K562 (cell line): Measurements from ENCODE around the gene C4orf36. TPM values are rescaled to one million over a fixed set of nuclear protein-coding genes. Genes with fewer than 3 reads are reported as not detected.

ENCODE experiments used
- BACH1 ChIP-seq: fragments of 200-800 bp; sonication (Bioruptor generic); IDR thresholded peaks from 2 replicates; pipeline ENCODE4 v1.6.1; 2016; ENCODE audit warnings: missing genetic modification characterization, missing compliant biosample characterization
- DMBX1 ChIP-seq: fragments of 250-450 bp; sonication (Bioruptor Pico); IDR thresholded peaks from 2 replicates; pipeline ENCODE4 v1.8.0; 2022; ENCODE audit warnings: inconsistent platforms, mild to moderate bottlenecking, moderate library complexity, borderline replicate concordance
- DPF2 ChIP-seq: fragments of 450-650 bp; IDR thresholded peaks from 2 replicates; pipeline ENCODE4 v1.6.1; 2016
- EGR1 ChIP-seq: fragments of 450-650 bp; conservative IDR thresholded peaks from 2 replicates; pipeline ENCODE4 v1.6.1; 2017; ENCODE audit warnings: mild to moderate bottlenecking
- HMG20A ChIP-seq: fragments of 450-650 bp; formaldehyde crosslinking; conservative IDR thresholded peaks from 2 replicates; pipeline ENCODE4 v1.4.0; 2020; ENCODE audit warnings: mild to moderate bottlenecking, mixed read lengths
- LCOR ChIP-seq: sonication (generic); formaldehyde crosslinking; IDR thresholded peaks from 2 replicates; pipeline ENCODE4 v1.8.0; 2022; ENCODE audit warnings: mild to moderate bottlenecking, missing genetic modification reagents
- MEF2D ChIP-seq: conservative IDR thresholded peaks from 2 replicates; pipeline ENCODE4 v1.6.1; 2016; ENCODE audit warnings: low read depth, missing genetic modification characterization, missing compliant biosample characterization
- MTA2 ChIP-seq: fragments of 450-650 bp; IDR thresholded peaks from 2 replicates; pipeline ENCODE4 v1.6.1; 2016; ENCODE audit warnings: low read depth
- MTA3 ChIP-seq: fragments of 450-650 bp; formaldehyde crosslinking; IDR thresholded peaks from 2 replicates; pipeline ENCODE4 v1.6.1; 2017; ENCODE audit warnings: mild to moderate bottlenecking, borderline replicate concordance
- MYNN ChIP-seq, 2 experiments: sonication (generic); formaldehyde crosslinking in 1 of 2; IDR thresholded peaks; 2 replicates each; pipeline versions ENCODE4 v1.5.0 to v1.6.1; 2016 to 2020; ENCODE audit warnings: antibody characterized with exemption in 1 of 2, missing genetic modification reagents in 1 of 2
- NFYB ChIP-seq: IDR thresholded peaks from 2 replicates; pipeline ENCODE4 v1.6.1; 2011; ENCODE audit warnings: mild to moderate bottlenecking, moderate library complexity; ENCODE audit not compliant: insufficient read length; ENCODE audit errors: extremely low read depth
- RBM25 ChIP-seq: fragments of 200-400 bp; formaldehyde crosslinking; IDR thresholded peaks from 2 replicates; pipeline ENCODE4 v1.6.1; 2018; ENCODE audit warnings: low read length, low read depth, moderate library complexity; ENCODE audit not compliant: severe bottlenecking
- SMARCA4 ChIP-seq: fragments of 450-650 bp; IDR thresholded peaks from 2 replicates; pipeline ENCODE4 v1.6.1; 2016
- SMARCC2 ChIP-seq: fragments of 450-650 bp; IDR thresholded peaks from 2 replicates; pipeline ENCODE4 v1.6.1; 2017; ENCODE audit warnings: antibody characterized with exemption, moderate library complexity, mild to moderate bottlenecking, low read depth
- SP2 ChIP-seq: IDR thresholded peaks from 2 replicates; pipeline ENCODE4 v1.6.1; 2011; ENCODE audit warnings: mild to moderate bottlenecking, low read depth, low read length, moderate library complexity; ENCODE audit not compliant: poor library complexity, severe bottlenecking; ENCODE audit errors: extremely low read depth
- SRSF9 ChIP-seq: fragments of 200-400 bp; formaldehyde crosslinking; IDR thresholded peaks from 2 replicates; pipeline ENCODE4 v1.6.1; 2017; ENCODE audit warnings: low read depth, low read length, borderline replicate concordance
- TCF3 ChIP-seq: sonication (generic); formaldehyde crosslinking; IDR thresholded peaks from 2 replicates; pipeline ENCODE4 v1.4.0; 2020; ENCODE audit warnings: mild to moderate bottlenecking, missing genetic modification reagents
- TFE3 ChIP-seq: fragments of 450-650 bp; formaldehyde crosslinking; IDR thresholded peaks from 2 replicates; pipeline ENCODE4 v1.4.0; 2020; ENCODE audit warnings: mild to moderate bottlenecking, mixed read lengths
- THRA ChIP-seq: fragments of 450-650 bp; IDR thresholded peaks from 2 replicates; pipeline ENCODE4 v1.6.1; 2017; ENCODE audit warnings: mild to moderate bottlenecking, moderate library complexity
- ZBTB2 ChIP-seq: fragments of 450-650 bp; IDR thresholded peaks from 2 replicates; pipeline ENCODE4 v1.6.1; 2016; ENCODE audit warnings: antibody characterized with exemption
- ZNF408 ChIP-seq: fragments of 250-450 bp; sonication (Bioruptor Pico); IDR thresholded peaks from 2 replicates; pipeline ENCODE4 v1.4.0; 2020; ENCODE audit warnings: low read depth, mild to moderate bottlenecking, moderate library complexity
- ZNF512 ChIP-seq: IDR thresholded peaks from 2 replicates; pipeline ENCODE4 v1.6.1; 2016; ENCODE audit warnings: missing genetic modification characterization, missing compliant biosample characterization
- polyA plus RNA-seq, 8 experiments: library from polyadenylated mRNA; depleted of rRNA in 4 of 8; stranded (reverse) in 5 of 8; unstranded in 3 of 8; fragments of >200 nt; fragmentation: Nextera tagmentation in 2 of 8; fragmentation: Illumina TruSeq in 1 of 8; extraction: Ambion mirVana in 2 of 8; extraction: Trizol in 1 of 8; gene quantifications; 2 replicates each; pipeline versions ENCODE4 v1.2.1 to v1.2.3, GENCODE V29; 2011 to 2014; ENCODE audit warnings: inconsistent platforms in 1 of 8, missing spikeins in 1 of 8
- total RNA-seq, 7 experiments: library from RNA; depleted of rRNA in 6 of 7; stranded (reverse); fragments of >200 nt in 6 of 7; fragmentation: Illumina TruSeq in 2 of 7; extraction: Trizol in 2 of 7; gene quantifications; 2 replicates each; pipeline versions ENCODE4 v1.2.1 to v1.2.3, GENCODE V29; 2011 to 2021; ENCODE audit warnings: low replicate concordance in 1 of 7

C4orf36 gene
- total and polyA plus RNA-seq, 9 of the 15 experiments (the other 6 are each of a cell fraction or from before 2014, with no cell fraction given) = 0.14 to 0.45 (median 0.20) TPM; not detected in 5

- TF ChIP-seq MEF2D (tag) = no peak
- no peak for TF ChIP-seq LCOR (CRISPR knock-in tag)
- TF ChIP-seq EGR1 = 0 out of 2 replicates have a peak, but pooled peaks have one; percentile 10
- TF ChIP-seq SMARCC2 = no peak
- no peak for TF ChIP-seq DMBX1 (CRISPR knock-in tag)
- no peak for TF ChIP-seq MYNN (IDR thresholded peaks at IDR 0.05)
- no peak for TF ChIP-seq MYNN (CRISPR knock-in tag; IDR thresholded peaks at IDR 0.05)
- 0 out of 2 replicates have a peak, but pooled peaks have one; percentile 50 for TF ChIP-seq ZBTB2
- no peak for TF ChIP-seq SP2
- no peak for TF ChIP-seq THRA
- TF ChIP-seq ZNF512 = peak; percentile 99
- no peak for TF ChIP-seq TFE3 (CRISPR knock-in tag)
- peak; percentile 53; the same call in 1 of the 2 replicates for TF ChIP-seq SMARCA4
- TF ChIP-seq ZNF408 (CRISPR knock-in tag) = no peak
- peak; percentile 43; the same call in 1 of the 2 replicates for TF ChIP-seq DPF2
- no peak for TF ChIP-seq RBM25
- TF ChIP-seq NFYB = no peak
- no peak for TF ChIP-seq BACH1 (tag)
- TF ChIP-seq HMG20A (CRISPR knock-in tag) = no peak
- TF ChIP-seq TCF3 (CRISPR knock-in tag) = peak; percentile 71
- no peak for TF ChIP-seq SRSF9
- peak; percentile 43; the same call in 1 of the 2 replicates for TF ChIP-seq MTA2
- no peak for TF ChIP-seq MTA3
Measured at GRCh38 chr4:86917212-86918039, 25.2 kb upstream of the C4orf36 start (continued).
